HepG2 (cell line): ENCODE data around the gene IGDCC3. TPM values are rescaled to one million over a fixed set of nuclear protein-coding genes. Genes with fewer than 3 reads are reported as not detected.
A peak's percentile ranks its signal among the peaks of the same experiment; 100 is the strongest.

Experiments
- ADNP ChIP-seq: sonication (generic); formaldehyde crosslinking; IDR thresholded peaks from 2 replicates; pipeline ENCODE4 v1.4.0; 2020; ENCODE audit warnings: missing genetic modification reagents
- CBX1 ChIP-seq: IDR thresholded peaks from one replicate; pipeline ENCODE4 v1.6.1; 2016; ENCODE audit warnings: antibody characterized with exemption, low read depth
- FOXA1 ChIP-seq, 2 experiments: fragments of 450-650 bp in 1 of 2; sonication (generic) in 1 of 2; formaldehyde crosslinking in 1 of 2; IDR thresholded peaks; 2 replicates each; pipeline versions ENCODE4 v1.4.0 to v1.6.1; 2016 to 2020; ENCODE audit warnings: missing genetic modification reagents in 1 of 2
- KDM6A ChIP-seq: IDR thresholded peaks from 2 replicates; pipeline ENCODE4 v1.6.1; 2016; ENCODE audit warnings: low read depth
- MAF1 ChIP-seq: sonication (generic); formaldehyde crosslinking; IDR thresholded peaks from 2 replicates; pipeline ENCODE4 v1.5.0; 2020; ENCODE audit warnings: missing genetic modification reagents, borderline replicate concordance
- PAF1 ChIP-seq: IDR thresholded peaks from 2 replicates; pipeline ENCODE4 v1.6.1; 2016; ENCODE audit warnings: missing genetic modification reagents, missing compliant biosample characterization
- PHF8 ChIP-seq: sonication (generic); formaldehyde crosslinking; IDR thresholded peaks from 2 replicates; pipeline ENCODE4 v1.5.0; 2020; ENCODE audit warnings: missing genetic modification reagents
- SMAD9 ChIP-seq: sonication (generic); formaldehyde crosslinking; IDR thresholded peaks from 2 replicates; pipeline ENCODE4 v1.5.1; 2020; ENCODE audit warnings: mild to moderate bottlenecking, missing genetic modification reagents
- SOX5 ChIP-seq: IDR thresholded peaks from 2 replicates; pipeline ENCODE4 v1.6.1; 2016; ENCODE audit warnings: borderline replicate concordance
- TCF7 ChIP-seq: sonication (generic); IDR thresholded peaks from 2 replicates; pipeline ENCODE4 v1.6.1; 2016; ENCODE audit warnings: antibody characterized with exemption, low read depth
- ZBTB40 ChIP-seq, 2 experiments: fragments of 450-650 bp in 1 of 2; sonication (generic) in 1 of 2; formaldehyde crosslinking in 1 of 2; IDR thresholded peaks; 2 replicates each; pipeline versions ENCODE4 v1.6.1 to v1.8.0; 2016 to 2022; ENCODE audit warnings: antibody characterized with exemption in 1 of 2, mild to moderate bottlenecking in 1 of 2, missing genetic modification reagents in 1 of 2
- ZNF501 ChIP-seq: sonication (generic); formaldehyde crosslinking; IDR thresholded peaks from 2 replicates; pipeline ENCODE4 v1.5.1; 2020; ENCODE audit warnings: mild to moderate bottlenecking, moderate library complexity, missing genetic modification reagents
- ZNF609 ChIP-seq: sonication (generic); formaldehyde crosslinking; IDR thresholded peaks from 2 replicates; pipeline ENCODE4 v1.4.0; 2020; ENCODE audit warnings: mild to moderate bottlenecking, missing genetic modification reagents, borderline replicate concordance
- ZNF891 ChIP-seq: sonication (generic); formaldehyde crosslinking; IDR thresholded peaks from 2 replicates; pipeline ENCODE4 v1.5.0; 2020; ENCODE audit warnings: mild to moderate bottlenecking, missing genetic modification reagents
- ZZZ3 ChIP-seq: sonication (generic); formaldehyde crosslinking; IDR thresholded peaks from 2 replicates; pipeline ENCODE4 v1.4.0; 2020; ENCODE audit warnings: missing genetic modification reagents, mild to moderate bottlenecking, borderline replicate concordance
- polyA plus RNA-seq, 8 experiments: library from polyadenylated mRNA; depleted of rRNA in 3 of 8; stranded (reverse) in 7 of 8; unstranded in 1 of 8; fragments of >200 nt; fragmentation: Illumina TruSeq in 4 of 8; extraction: Trizol in 4 of 8; gene quantifications; 2 replicates each; pipeline versions ENCODE4 v1.2.1 to v1.2.3, GENCODE V29; 2011 to 2016; ENCODE audit warnings: low read depth in 4 of 8, missing spikeins in 1 of 8, mixed read lengths in 1 of 8; ENCODE audit not compliant: insufficient read depth in 1 of 8
- total RNA-seq, 5 experiments: library from RNA; depleted of rRNA; stranded (reverse); fragments of >200 nt; fragmentation: Illumina TruSeq; extraction: Trizol; gene quantifications; 2 replicates each; pipeline ENCODE4 v1.2.3, GENCODE V29; 2016; ENCODE audit warnings: low read depth in 1 of 5

The IGDCC3 gene
- total and polyA plus RNA-seq, 2 of the 13 experiments (the other 11 are each of a cell fraction or from before 2014, with no cell fraction given), result 30.1 to 51.8 TPM

GRCh38 chr15:65304381-65305149 is 73.2 kb downstream of the IGDCC3 start, which contains the start of gene RNU5B-1 (continued):
- TF ChIP-seq ZBTB40 (IDR thresholded peaks at IDR 0.05) (no peak), ZBTB40 (CRISPR knock-in tag; IDR thresholded peaks at IDR 0.05) (no peak), MAF1 (CRISPR knock-in tag) (no peak), PHF8 (CRISPR knock-in tag) (no peak; the same call in 1 of the 2 replicates), TCF7 (no peak), ZNF501 (CRISPR knock-in tag) (no peak; the same call in 1 of the 2 replicates), PAF1 (CRISPR knock-in tag) (no peak), ZZZ3 (CRISPR knock-in tag) (no peak), SOX5 (CRISPR knock-in tag) (peak; percentile 65; the same call in 1 of the 2 replicates), KDM6A (CRISPR knock-in tag) (no peak), CBX1 (peak; percentile 99), ZNF609 (peak; percentile 48; the same call in 1 of the 2 replicates), ADNP (peak; percentile 77; the same call in 1 of the 2 replicates), SMAD9 (CRISPR knock-in tag) (no peak), FOXA1 (IDR thresholded peaks at IDR 0.05) (no peak), FOXA1 (CRISPR knock-in tag; IDR thresholded peaks at IDR 0.05) (peak; percentile 27), ZNF891 (no peak)
